ENCODE results near the gene UFSP1. TPM values are rescaled to one million over a fixed set of nuclear protein-coding genes. Genes with fewer than 3 reads are reported as not detected.

The UFSP1 gene
- total and polyA plus RNA-seq, 4 donors = 1.4 to 4.2 (median 2.5) TPM

GRCh38 chr7:100874577-100875355, 14.7 kb downstream of the UFSP1 start, which contains the start of gene SRRT:
TSS of gene SRRT (plus strand) at chr7:100875103. CDS start at chr7:100875591, 488 bp downstream.
- H3K27ac ChIP-seq (ENCODE audit: low read depth, low read length) = peak within 1 kb of the TSS; percentile 99
- under 1% methylated on average over 72 of the region's 79 CpGs for WGBS (ENCODE audit: insufficient coverage)
- no peaks in the 10 kb centered on the region for H3K27me3 ChIP-seq (ENCODE audit: control insufficient read depth, insufficient read depth, low read length)
- peaks cover 32% of the 10 kb centered on the region for H3K4me1 ChIP-seq (ENCODE audit: control insufficient read depth, insufficient read depth, low read length)
- peaks cover 57% of the 10 kb centered on the region for H3K36me3 ChIP-seq (ENCODE audit: control insufficient read depth, insufficient read depth, low read length)
- H3K4me3 ChIP-seq (ENCODE audit: low read depth, low read length) = peak within 1 kb of the TSS; percentile 92
- DNase-seq (ENCODE audit: low read depth in 4 of 6, low spot score in 6 of 6) = peak; percentile 97 to 100 (median 98)
- no peaks in the 10 kb centered on the region for H3K9me3 ChIP-seq (ENCODE audit: control insufficient read depth, insufficient read depth, low read length)

DNA sequence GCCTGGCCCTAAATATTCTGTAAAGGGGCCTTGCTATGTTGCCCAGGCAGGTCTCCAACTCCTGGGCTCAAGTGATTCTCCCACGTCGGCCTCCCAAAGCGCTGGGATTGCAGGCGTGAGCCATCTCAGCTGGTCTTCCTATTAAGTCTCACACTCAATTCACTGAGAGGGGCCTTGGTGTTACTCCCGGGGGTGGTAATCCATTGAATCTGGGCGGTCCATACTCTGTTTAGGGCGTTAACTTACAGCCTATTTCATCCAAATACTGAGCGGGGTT, 15.3 kb downstream of the UFSP1 start:
- H3K4me3 ChIP-seq (ENCODE audit: low read depth, low read length) = peak overlapping the region; percentile 92
- no peak for DNase-seq (ENCODE audit: low read depth in 4 of 6, low spot score in 6 of 6)
- no peaks in the 10 kb centered on the region for H3K27me3 ChIP-seq (ENCODE audit: control insufficient read depth, insufficient read depth, low read length)
- no peaks in the 10 kb centered on the region for H3K9me3 ChIP-seq (ENCODE audit: control insufficient read depth, insufficient read depth, low read length)
- H3K27ac ChIP-seq (ENCODE audit: low read depth, low read length) = peak overlapping the region; percentile 99
- H3K4me1 ChIP-seq (ENCODE audit: control insufficient read depth, insufficient read depth, low read length) = peaks cover 29% of the 10 kb centered on the region
- H3K36me3 ChIP-seq (ENCODE audit: control insufficient read depth, insufficient read depth, low read length) = peaks cover 55% of the 10 kb centered on the region
- WGBS (ENCODE audit: insufficient coverage) = 72% methylated on average over 4 of the region's 8 CpGs

DNA sequence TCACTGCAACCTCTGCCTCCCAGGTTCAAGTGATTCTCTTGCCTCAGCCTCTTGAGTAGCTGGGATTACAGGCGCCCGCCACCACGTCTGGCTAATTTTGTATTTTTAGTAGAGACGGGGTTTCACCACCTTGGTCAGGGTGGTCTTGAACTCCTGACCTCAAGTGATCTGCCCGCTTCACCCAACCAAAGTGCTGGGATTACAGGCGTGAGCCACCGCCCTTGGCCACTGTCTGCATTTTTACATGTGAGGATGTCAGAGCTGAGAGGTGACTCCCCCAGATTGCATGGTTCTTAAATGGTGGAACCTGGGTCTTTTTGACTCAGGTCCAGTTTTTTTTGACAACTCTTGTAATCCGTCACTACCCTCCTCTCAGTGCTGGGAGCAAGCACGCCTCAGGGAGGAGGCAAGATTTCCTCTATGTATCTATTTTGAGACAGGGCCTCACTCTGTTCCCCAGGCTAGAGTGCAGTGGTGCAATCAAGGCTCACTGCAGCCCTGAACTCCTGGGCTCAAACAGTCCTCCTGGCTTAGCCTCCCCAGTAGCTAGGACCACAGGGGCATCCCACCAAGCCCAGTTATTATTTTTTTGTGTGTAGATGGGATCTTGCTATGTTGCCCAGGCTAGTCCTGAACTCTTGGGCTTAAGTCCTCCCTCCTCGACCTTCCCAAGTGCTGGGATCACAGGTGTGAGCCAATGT, 15.8 kb downstream of the UFSP1 start:
- Histone ChIP-seq H3K4me1 (ENCODE audit: control insufficient read depth, insufficient read depth, low read length) (peaks cover 33% of the 10 kb centered on the region), H3K4me3 (ENCODE audit: low read depth, low read length) (peak overlapping the region; percentile 92), H3K27me3 (ENCODE audit: control insufficient read depth, insufficient read depth, low read length) (no peaks in the 10 kb centered on the region), H3K36me3 (ENCODE audit: control insufficient read depth, insufficient read depth, low read length) (peaks cover 54% of the 10 kb centered on the region), H3K27ac (ENCODE audit: low read depth, low read length) (peak overlapping the region; percentile 99), H3K9me3 (ENCODE audit: control insufficient read depth, insufficient read depth, low read length) (no peaks in the 10 kb centered on the region)
- DNase-seq (ENCODE audit: low read depth in 4 of 6, low spot score in 6 of 6) = no peak
- WGBS (ENCODE audit: insufficient coverage) = 90% methylated on average over 7 of the region's 10 CpGs

GRCh38 chr7:100867776-100868485, 21.6 kb downstream of the UFSP1 start:
- H3K4me1 ChIP-seq (ENCODE audit: control insufficient read depth, insufficient read depth, low read length) = peaks cover 49% of the 10 kb centered on the region
- H3K9me3 ChIP-seq (ENCODE audit: control insufficient read depth, insufficient read depth, low read length) = no peaks in the 10 kb centered on the region
- no peaks in the 10 kb centered on the region for H3K27me3 ChIP-seq (ENCODE audit: control insufficient read depth, insufficient read depth, low read length)
- WGBS (ENCODE audit: insufficient coverage) = 18% methylated on average over 23 of the region's 27 CpGs
- H3K4me3 ChIP-seq (ENCODE audit: low read depth, low read length) = peak overlapping the region; percentile 84
- no peak for DNase-seq (ENCODE audit: low read depth in 4 of 6, low spot score in 6 of 6)
- H3K27ac ChIP-seq (ENCODE audit: low read depth, low read length) = peak overlapping the region; percentile 90
- H3K36me3 ChIP-seq (ENCODE audit: control insufficient read depth, insufficient read depth, low read length) = peaks cover 47% of the 10 kb centered on the region

DNA sequence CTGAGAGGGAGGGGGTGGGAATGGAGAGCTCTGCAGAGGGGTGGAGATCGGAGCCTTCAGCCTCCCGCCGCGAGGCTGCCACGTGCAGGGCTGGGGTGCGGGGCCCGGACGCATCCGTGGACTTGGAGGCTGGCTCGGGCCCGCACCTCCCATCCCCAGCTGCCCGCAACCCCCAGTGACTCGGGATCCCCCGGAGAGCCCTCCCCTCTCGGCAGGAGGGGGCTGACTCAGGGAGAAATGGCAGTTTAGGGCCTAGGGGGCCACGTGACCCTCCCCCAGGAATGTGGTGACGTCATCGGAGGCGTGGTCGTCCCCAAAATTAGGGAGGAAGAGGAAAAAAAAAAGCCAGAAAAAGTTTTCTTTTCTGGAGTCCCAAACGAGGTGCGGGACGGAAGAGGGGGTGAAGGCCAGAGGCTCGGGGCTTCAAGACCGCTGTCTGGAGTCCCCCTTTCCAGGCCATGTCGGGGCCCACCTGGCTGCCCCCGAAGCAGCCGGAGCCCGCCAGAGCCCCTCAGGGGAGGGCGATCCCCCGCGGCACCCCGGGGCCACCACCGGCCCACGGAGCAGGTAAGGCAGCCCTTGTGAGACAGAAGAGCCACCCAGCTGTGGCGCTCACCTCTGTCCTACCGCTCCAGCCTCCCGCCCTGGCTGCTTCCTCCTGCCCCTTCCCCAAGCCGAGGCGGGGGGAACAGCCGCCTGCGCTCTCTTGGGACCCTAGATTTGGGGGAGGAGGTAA, 22.3 kb downstream of the UFSP1 start, which contains the start of gene TRIP6:
Gene TRIP6 (plus strand): TSS at position 348 of the 736 bp plus-strand sequence. CDS start 111 bp downstream, at position 459.
- Histone ChIP-seq H3K4me1 (ENCODE audit: control insufficient read depth, insufficient read depth, low read length) (peaks cover 51% of the 10 kb centered on the region), H3K27ac (ENCODE audit: low read depth, low read length) (peak within 1 kb of the TSS; percentile 90), H3K27me3 (ENCODE audit: control insufficient read depth, insufficient read depth, low read length) (no peaks in the 10 kb centered on the region), H3K9me3 (ENCODE audit: control insufficient read depth, insufficient read depth, low read length) (no peaks in the 10 kb centered on the region), H3K4me3 (ENCODE audit: low read depth, low read length) (peak within 1 kb of the TSS; percentile 84), H3K36me3 (ENCODE audit: control insufficient read depth, insufficient read depth, low read length) (peaks cover 48% of the 10 kb centered on the region)
- 0% methylated on average over 24 of the region's 42 CpGs for WGBS (ENCODE audit: insufficient coverage)
- DNase-seq (ENCODE audit: low read depth in 4 of 6, low spot score in 6 of 6) = peak in 4 of 6 donors; percentile 70 to 94 (median 74)

DNA sequence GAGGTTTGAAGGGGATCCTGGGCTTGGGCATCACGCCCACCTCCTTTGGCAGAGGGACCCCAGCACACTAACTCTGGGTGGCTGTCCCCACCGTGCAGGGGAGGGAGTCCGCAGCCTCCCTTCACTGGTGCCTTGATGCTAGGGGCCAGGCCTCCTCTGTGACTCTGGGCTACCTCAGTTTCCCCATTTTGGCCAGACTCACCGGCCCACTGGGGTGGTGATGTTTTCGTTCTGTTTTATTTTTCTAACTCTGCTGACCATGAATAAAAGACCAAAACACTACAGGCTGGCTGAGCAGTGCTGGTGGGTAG, 22.8 kb downstream of the UFSP1 start:
- H3K27ac ChIP-seq (ENCODE audit: low read depth, low read length) = peak overlapping the region; percentile 90

DNA sequence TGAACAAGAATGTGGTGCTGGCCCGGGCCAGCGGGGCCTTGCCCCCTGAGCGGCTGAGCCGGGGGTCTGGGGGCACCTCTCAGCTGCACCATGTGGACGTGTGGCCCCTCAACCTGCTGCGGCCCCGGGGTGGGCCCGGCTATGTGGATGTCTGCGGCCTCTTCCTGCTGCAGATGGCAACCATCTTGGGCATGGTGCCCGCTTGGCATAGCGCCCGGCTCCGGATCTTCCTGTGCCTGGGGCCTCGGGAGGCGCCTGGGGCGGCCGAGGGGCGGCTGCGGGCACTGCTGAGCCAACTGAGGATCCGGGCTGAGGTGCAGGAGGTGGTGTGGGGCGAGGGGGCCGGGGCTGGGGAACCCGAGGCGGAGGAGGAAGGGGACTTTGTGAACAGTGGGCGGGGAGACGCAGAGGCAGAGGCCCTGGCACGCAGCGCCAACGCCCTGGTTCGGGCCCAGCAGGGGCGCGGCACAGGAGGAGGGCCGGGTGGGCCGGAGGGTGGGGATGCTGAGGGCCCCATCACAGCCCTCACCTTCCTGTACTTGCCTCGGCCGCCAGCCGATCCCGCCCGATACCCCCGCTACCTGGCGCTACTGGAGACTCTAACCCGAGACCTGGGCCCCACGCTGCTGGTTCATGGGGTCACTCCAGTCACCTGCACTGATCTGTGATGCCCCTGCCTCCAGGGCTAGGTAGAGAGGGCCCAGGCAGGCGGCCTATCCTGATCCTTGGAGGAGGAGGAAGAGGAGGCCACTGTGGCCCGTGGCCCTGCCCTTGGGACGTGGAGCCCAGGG, 23.4 kb downstream of the UFSP1 start:
- Histone ChIP-seq H3K4me3 (ENCODE audit: low read depth, low read length) (peak overlapping the region; percentile 84), H3K36me3 (ENCODE audit: control insufficient read depth, insufficient read depth, low read length) (peaks cover 49% of the 10 kb centered on the region), H3K27me3 (ENCODE audit: control insufficient read depth, insufficient read depth, low read length) (no peaks in the 10 kb centered on the region), H3K9me3 (ENCODE audit: control insufficient read depth, insufficient read depth, low read length) (no peaks in the 10 kb centered on the region), H3K4me1 (ENCODE audit: control insufficient read depth, insufficient read depth, low read length) (peaks cover 51% of the 10 kb centered on the region), H3K27ac (ENCODE audit: low read depth, low read length) (peak overlapping the region; percentile 90)
- DNase-seq (ENCODE audit: low read depth in 4 of 6, low spot score in 6 of 6) = peak in 4 of 6 donors; percentile 70 to 94 (median 76)
- WGBS (ENCODE audit: insufficient coverage) = 53% methylated on average over 39 of the region's 46 CpGs

More for the DNA sequence above, 22.8 kb downstream of the UFSP1 start:
- no peak for DNase-seq (ENCODE audit: low read depth in 4 of 6, low spot score in 6 of 6)
- peaks cover 49% of the 10 kb centered on the region for H3K36me3 ChIP-seq (ENCODE audit: control insufficient read depth, insufficient read depth, low read length)
- 38% methylated on average over 2 of the region's 5 CpGs for WGBS (ENCODE audit: insufficient coverage)
- H3K4me1 ChIP-seq (ENCODE audit: control insufficient read depth, insufficient read depth, low read length) = peaks cover 51% of the 10 kb centered on the region
- H3K9me3 ChIP-seq (ENCODE audit: control insufficient read depth, insufficient read depth, low read length) = no peaks in the 10 kb centered on the region
- no peaks in the 10 kb centered on the region for H3K27me3 ChIP-seq (ENCODE audit: control insufficient read depth, insufficient read depth, low read length)
- peak overlapping the region; percentile 84 for H3K4me3 ChIP-seq (ENCODE audit: low read depth, low read length)

- peak overlapping the region; percentile 53 for H3K27ac ChIP-seq (ENCODE audit: low read depth, low read length)
- no peaks in the 10 kb centered on the region for H3K27me3 ChIP-seq (ENCODE audit: control insufficient read depth, insufficient read depth, low read length)
- H3K9me3 ChIP-seq (ENCODE audit: control insufficient read depth, insufficient read depth, low read length) = no peaks in the 10 kb centered on the region
- H3K4me3 ChIP-seq (ENCODE audit: low read depth, low read length) = no peak overlapping the region
- H3K36me3 ChIP-seq (ENCODE audit: control insufficient read depth, insufficient read depth, low read length) = peaks cover 50% of the 10 kb centered on the region
- H3K4me1 ChIP-seq (ENCODE audit: control insufficient read depth, insufficient read depth, low read length) = peaks cover 51% of the 10 kb centered on the region
- DNase-seq (ENCODE audit: low read depth in 4 of 6, low spot score in 6 of 6) = peak in 1 of 6 donors; percentile 35
- 73% methylated on average over 17 of the region's 17 CpGs for WGBS (ENCODE audit: insufficient coverage)
Observed at GRCh38 chr7:100865372-100865911, 24.1 kb downstream of the UFSP1 start.
